Measurements from ENCODE around the gene SNX9.

The SNX9 gene

GRCh38 chr6:157911786-157912185 is 88.7 kb downstream of the SNX9 start:
- H3K4me3 ChIP-seq (replicated peaks in 1 of 2; ENCODE audit: low read depth in 2 of 2, low read length in 2 of 2): no peak overlapping the region
- DNase-seq (ENCODE audit: low read depth in 2 of 2): no peak
- TF ChIP-seq, protein P1, sequence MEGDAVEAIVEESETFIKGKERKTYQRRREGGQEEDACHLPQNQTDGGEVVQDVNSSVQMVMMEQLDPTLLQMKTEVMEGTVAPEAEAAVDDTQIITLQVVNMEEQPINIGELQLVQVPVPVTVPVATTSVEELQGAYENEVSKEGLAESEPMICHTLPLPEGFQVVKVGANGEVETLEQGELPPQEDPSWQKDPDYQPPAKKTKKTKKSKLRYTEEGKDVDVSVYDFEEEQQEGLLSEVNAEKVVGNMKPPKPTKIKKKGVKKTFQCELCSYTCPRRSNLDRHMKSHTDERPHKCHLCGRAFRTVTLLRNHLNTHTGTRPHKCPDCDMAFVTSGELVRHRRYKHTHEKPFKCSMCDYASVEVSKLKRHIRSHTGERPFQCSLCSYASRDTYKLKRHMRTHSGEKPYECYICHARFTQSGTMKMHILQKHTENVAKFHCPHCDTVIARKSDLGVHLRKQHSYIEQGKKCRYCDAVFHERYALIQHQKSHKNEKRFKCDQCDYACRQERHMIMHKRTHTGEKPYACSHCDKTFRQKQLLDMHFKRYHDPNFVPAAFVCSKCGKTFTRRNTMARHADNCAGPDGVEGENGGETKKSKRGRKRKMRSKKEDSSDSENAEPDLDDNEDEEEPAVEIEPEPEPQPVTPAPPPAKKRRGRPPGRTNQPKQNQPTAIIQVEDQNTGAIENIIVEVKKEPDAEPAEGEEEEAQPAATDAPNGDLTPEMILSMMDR (IDR thresholded peaks at IDR 0.05; ENCODE audit: low read depth, low read length): no peak

- TF ChIP-seq, protein P1 (IDR thresholded peaks at IDR 0.05; ENCODE audit: low read depth, low read length): no peak
- no peak overlapping the region for H3K4me3 ChIP-seq (replicated peaks in 1 of 2; ENCODE audit: low read depth in 2 of 2, low read length in 2 of 2)
- DNase-seq (ENCODE audit: low read depth in 2 of 2): peak; percentile 90 to 92
Measured at GRCh38 chr6:157912326-157912725, 89.3 kb downstream of the SNX9 start.

DNA sequence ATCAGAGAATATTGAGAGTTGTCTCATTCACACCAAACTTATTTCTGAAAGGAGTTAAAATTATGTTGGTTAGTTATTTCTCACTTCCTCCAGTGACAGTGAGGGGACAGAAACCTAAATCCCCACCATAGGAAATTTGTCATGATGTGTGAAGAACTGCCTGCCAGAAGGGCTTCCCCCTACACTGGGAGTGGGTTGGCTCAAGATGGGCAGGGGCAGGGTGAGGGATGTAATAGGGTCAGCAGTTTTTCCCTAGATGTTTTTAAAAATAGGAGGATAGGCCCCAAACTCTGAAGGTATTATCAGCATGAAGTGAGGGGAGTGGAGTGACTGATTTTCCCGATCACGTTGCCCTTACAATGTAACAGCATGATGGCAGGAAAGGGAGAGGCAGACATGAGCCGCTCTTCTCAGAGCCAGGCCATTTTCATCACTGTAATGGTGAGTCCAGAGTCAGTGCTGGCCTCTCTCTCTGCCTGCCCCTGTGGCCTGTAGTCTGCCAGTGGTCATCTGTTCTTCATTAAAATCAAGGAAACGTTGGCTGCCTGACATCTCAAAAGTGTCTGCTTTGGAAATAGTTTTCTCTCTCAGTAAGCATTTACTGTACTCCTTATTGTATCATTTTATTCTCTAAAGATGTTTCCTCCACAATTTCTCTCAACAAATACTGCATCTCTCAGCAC is 98.8 kb downstream of the SNX9 start:
- DNase-seq (ENCODE audit: low read depth in 2 of 2): peak in 1 of 2 donors; percentile 64
- TF ChIP-seq, protein P1 (IDR thresholded peaks at IDR 0.05; ENCODE audit: low read depth, low read length): no peak
- H3K4me3 ChIP-seq (replicated peaks in 1 of 2; ENCODE audit: low read depth in 2 of 2, low read length in 2 of 2): no peak overlapping the region

DNA sequence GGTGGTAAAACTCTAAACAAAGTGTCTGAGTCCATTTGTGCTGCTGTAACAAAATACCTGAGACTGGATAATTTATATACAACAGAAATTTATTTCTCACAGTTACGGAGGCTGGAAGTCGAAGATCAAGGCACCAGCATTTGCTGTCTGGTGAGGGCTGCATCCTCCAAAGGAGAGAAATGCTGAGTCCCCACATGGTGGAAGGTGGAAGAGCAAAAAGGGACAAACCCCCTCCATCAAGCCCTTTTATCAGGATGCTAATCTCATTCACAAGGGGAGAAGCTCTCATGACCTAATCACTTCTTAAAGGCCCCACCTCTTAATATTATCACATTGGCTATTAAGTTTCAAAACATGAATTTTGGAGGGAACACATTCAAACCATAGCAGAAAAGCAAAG is 102.7 kb downstream of the SNX9 start:
- no peak for DNase-seq (ENCODE audit: low read depth in 2 of 2)
- TF ChIP-seq, protein P1 (IDR thresholded peaks at IDR 0.05; ENCODE audit: low read depth, low read length): no peak
- no peak overlapping the region for H3K4me3 ChIP-seq (replicated peaks in 1 of 2; ENCODE audit: low read depth in 2 of 2, low read length in 2 of 2)

DNA sequence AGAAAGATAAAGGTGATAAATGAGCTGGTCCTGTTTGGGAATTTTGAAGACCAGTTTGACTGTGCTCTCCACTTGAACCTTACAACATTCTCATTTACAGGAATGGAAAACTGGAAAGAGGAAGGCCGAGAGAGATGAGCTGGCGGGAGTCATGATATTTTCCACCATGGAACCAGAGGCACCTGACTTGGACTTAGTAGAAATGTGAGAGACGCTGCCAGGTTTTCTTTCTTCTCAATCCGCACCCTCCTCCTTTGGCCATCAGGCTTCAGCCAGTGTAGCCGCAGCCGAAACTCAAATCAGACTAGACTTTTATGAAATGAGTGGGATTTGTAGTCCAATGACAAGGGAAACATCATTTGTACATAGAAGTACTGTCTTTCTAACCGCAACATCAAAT is 104.0 kb downstream of the SNX9 start:
- no peak overlapping the region for H3K4me3 ChIP-seq (replicated peaks in 1 of 2; ENCODE audit: low read depth in 2 of 2, low read length in 2 of 2)
- DNase-seq (ENCODE audit: low read depth in 2 of 2): no peak
- TF ChIP-seq, protein P1 (IDR thresholded peaks at IDR 0.05; ENCODE audit: low read depth, low read length): no peak

DNA sequence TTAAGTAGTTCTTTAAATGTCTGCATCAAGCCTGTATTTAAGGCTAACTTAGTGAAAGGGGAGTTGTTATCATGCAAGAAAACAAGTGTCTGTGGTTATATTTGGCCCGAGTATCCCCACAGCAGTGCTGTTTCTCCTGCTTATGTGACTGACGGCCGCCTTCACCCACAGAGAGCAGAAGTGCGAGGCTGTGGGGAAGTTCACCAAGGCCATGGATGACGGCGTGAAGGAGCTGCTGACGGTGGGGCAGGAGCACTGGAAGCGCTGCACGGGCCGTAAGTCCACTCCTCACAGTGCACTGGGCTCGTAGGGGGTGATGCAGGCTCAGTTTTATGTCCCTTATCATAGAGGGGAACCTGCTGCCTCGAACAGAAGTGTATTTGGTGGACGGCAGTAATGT is 105.4 kb downstream of the SNX9 start:
- TF ChIP-seq, protein P1 (IDR thresholded peaks at IDR 0.05; ENCODE audit: low read depth, low read length): no peak
- no peak overlapping the region for H3K4me3 ChIP-seq (replicated peaks in 1 of 2; ENCODE audit: low read depth in 2 of 2, low read length in 2 of 2)
- DNase-seq (ENCODE audit: low read depth in 2 of 2): no peak

DNA sequence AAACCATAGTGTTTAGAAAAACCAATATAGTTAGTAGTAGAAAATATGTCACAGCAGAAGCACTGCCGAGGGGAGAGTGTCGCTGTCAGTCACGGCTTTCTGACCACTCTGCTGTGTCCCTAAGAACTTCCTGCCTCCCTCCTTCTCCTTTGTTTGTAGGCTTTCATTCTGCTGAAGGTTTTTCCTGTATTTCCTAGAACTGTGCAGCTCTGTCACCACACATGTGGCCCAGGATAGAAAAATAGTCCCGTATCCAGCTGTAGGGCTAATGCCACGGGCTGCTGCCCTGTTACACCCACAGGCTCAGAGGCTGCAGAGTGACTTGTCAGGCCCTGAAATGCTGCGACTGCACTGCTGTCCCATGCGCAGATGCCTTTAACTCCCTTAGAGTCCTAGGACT is 106.0 kb downstream of the SNX9 start:
- H3K4me3 ChIP-seq (replicated peaks in 1 of 2; ENCODE audit: low read depth in 2 of 2, low read length in 2 of 2): no peak overlapping the region
- TF ChIP-seq, protein P1 (IDR thresholded peaks at IDR 0.05; ENCODE audit: low read depth, low read length): no peak
- DNase-seq (ENCODE audit: low read depth in 2 of 2): no peak

All from cardiac fibroblast (primary cell).